NCI-H1092 treated with DMSO at 0.1 percent for 48 hours (cell line): ENCODE measurements around the gene TMEM132C.

Experiments
- DNase-seq: peaks from one replicate; lab custom pipeline; 2025; lab: John Stamatoyannopoulos, UW

The TMEM132C gene

DNA sequence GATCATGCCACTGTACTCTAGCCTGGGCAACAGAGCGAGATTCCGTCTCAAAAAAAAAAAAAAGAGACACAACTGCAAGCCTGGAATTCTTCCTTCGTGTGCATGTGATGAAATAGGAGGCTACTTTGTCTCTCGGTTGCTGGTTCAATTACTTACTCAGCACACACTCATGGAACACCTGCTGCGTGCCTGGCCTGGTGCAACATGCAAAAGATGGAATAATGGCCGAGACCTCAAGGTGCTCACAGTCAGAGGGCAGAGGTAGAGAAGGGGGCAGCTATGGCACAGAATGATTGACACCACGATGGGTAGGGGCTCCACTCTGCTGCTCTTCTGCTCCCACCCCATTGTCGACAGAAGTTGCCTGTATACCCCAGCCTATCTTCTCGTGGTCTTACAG is 444.5 kb downstream of the TMEM132C start:
- no peak for DNase-seq

DNA sequence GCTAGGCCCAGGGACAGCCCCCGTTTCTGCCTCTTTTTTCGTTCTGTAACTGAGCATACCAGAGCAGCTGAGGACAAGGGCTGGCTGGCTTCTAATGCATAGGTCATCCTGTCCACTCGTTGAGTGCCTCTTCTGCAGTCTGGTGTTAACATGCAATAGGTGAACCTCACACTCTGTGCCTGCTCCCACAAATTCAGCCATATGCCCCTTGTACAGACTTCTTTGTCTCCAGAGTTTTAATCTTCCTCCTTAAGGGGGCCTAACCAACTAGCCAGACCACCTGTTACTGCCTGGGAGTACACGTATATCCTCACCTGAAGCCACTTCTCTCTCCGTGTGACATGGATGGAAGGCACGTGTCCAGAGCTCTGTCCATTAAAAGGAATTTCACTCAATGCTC is 445.7 kb downstream of the TMEM132C start:
- DNase-seq: no peak

DNA sequence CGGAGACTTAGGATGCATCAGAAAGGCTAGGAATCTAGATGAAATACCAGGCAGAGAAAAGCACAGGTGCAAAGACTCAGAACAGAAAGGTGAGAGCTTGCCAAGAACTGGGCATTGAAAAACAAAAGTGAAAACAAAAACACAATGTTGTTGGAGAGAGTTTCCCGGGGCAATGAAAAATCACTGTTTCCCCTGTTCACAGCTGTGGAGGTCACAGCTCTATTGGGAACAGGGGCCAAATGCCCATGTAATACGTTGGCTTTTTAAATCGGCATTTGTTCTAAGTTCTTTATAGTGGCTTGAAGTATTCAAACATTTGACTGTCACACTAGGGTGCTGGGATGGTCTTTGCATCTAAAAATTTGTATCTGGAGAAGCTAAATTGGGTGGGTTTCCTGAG is 448.5 kb downstream of the TMEM132C start:
- no peak for DNase-seq

DNA sequence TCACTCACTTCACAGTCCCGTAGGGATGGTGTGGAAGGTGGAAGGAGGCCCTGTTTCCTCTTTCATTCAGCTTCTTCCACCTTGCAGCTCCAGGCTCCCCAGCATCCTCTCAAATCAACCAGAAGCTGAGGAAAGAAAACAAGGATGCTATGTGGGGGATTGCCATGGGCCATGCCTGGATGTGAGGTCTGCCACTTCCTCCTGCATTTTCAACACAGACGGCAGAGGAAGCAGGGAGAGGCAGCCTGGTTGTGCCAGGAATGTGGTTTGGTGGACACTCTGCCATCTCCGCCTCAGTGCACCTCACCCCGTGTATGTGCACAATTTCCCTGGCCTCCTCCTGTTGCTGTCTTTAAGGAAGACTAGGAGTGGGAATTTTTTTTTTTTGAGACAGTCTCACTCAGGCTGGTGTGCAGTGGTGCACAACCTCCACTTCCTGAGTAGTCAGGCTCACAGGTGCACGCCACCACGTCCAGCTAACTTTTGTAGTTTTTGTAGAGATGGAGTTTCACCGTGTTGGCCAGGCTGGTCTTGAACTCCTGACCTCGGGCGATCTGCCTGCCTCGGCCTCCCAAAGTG is 457.6 kb downstream of the TMEM132C start:
- no peak for DNase-seq

DNA sequence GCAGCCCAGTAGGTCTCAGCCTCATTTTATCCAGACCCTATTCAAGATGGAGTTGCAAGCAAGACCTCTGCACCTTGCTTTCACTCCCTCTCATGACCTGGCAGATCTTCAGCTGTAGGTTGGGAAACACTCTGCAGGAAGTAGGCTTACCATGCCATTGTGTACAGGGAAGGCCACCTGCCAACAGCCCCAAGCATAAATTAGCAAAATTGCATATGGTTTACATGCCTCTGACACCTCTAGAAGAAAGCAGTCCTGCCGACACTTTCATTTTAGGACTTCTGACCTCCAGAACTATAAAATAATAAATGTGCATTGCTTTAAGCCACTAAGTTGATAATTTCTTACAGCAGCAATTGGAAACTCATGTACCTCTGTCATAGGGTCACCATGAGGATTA is 459.9 kb downstream of the TMEM132C start:
- DNase-seq: no peak

DNA sequence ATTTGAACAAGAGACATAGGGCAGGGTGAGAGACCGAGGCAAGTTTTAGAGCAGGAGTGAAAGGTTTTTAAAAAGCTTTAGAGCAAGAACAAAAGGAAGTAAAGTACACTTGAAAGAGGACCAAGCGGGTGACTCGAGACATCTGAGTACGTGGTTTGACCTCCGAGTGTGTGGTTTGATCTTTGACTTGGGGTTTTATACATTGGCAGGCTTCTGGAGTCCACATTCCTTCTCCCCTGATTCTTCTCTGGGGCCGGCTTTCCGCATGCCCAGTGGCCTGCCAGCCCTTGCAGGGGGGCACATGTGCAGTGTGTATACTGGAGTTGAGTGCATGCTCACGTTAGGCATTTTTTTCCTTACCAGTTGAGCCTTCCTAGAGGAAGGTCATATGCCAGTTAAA is 460.5 kb downstream of the TMEM132C start:
- DNase-seq: no peak

DNA sequence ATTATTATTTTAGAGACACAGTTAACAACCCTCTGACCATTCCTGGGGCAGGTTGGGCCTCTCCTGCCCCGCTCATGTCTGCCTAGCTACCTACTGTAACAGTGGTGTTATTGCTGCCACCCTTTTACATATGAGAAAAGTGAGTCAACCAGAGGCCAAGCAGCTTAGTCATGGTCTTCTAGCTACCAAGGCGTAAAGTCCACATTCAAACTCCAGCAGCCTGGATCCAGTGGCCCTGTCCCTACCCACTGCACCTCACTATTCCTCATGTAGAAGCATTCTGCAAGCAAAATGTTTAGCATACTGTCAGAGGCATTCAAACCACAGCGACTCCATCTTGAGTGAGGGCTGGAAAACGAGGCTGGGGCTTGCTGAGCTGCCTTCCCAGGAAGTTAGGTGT is 461.0 kb downstream of the TMEM132C start:
- DNase-seq: no peak

DNA sequence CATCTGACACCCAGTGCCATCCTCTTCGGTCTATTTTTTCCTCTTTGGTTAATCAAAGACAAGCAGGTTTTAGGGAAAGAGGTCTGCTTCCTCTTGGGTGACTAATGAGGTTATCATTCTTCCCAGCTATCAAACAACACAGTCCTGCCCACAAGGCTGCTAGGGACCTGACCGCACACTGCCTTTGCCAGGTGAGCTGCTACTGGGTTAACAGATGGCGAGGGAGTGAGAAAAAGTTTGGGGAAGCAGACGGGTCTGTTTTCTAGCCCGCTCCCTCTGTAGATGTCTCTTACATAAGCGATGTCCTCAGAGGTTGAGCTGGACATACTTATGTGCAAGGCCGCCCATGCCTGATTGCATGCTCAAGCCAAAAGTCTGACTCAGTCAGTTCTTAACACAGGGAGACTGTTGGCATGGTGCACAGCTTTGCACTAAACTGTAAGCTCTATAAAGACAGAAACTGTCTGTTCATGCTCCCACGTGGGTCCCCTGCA is 462.7 kb downstream of the TMEM132C start:
- DNase-seq: no peak

DNA sequence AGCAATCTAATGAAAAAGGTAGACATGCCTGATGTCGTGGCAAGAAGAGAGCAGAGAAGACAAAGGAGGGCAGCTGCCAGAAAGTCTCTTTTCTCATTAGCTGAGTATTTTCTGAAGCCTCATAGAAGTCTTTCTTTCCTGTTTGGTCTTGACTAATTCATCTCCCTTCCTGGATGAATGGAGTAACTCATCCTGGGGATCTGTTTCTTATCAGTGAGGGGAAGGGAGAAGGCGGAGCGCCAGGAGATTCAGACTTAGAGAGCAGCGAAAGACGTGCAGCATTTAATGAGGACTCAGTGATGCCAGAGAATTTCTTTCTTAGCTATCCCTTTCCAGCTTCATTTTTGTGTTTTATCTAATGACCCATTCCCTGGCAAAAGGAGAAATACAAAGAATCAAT is 467.4 kb downstream of the TMEM132C start:
- no peak for DNase-seq

DNA sequence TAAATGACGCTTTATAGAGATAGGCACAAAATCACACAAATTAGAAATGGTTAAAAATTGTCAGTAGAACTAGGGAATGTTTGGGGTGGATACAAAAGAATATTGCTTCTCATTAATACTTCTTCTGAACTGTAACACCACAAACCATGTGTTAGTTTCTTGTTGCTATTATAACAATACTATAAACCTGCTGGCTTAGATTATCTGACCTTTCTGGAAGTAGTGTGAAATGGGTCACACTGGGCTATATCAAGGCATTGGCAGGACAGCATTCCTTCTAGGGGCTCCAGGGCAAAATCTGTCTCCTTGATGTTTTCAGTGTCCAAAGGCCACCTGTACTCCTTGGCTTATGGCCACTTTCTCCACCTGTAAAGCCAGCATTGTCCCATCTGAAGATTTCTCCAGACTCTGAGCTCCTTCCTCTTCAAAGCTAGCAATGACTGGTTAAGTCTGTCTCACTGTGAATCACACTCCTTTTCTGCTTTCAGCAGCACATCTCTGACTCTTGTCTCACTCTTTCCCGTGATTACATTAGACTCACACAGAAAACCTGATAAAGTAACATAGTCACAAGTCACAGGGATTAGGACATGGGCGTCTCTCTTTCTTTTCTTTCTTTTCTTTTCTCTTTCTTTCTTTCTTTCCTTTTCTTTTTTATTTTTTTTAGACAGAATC is 470.5 kb downstream of the TMEM132C start:
- no peak for DNase-seq

DNA sequence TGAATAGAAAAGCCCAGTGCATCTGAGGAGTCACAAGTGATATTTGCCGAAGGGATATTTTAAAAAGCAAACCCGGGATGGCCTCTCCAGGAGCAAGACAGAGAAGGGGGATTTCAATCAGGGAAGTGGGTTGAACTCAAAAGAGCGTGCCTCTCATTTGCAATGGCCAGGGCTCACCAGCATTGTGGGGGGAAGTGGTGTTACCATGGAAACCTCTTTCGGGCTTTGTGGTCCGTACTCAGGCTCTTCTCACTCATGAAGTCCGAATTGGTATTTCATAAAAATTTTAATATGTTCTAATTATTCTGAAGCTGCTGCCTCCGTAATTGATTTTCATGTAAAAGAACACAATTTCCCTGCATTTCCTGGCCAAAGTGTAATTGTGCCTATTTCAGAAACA is 476.9 kb downstream of the TMEM132C start:
- no peak for DNase-seq

DNA sequence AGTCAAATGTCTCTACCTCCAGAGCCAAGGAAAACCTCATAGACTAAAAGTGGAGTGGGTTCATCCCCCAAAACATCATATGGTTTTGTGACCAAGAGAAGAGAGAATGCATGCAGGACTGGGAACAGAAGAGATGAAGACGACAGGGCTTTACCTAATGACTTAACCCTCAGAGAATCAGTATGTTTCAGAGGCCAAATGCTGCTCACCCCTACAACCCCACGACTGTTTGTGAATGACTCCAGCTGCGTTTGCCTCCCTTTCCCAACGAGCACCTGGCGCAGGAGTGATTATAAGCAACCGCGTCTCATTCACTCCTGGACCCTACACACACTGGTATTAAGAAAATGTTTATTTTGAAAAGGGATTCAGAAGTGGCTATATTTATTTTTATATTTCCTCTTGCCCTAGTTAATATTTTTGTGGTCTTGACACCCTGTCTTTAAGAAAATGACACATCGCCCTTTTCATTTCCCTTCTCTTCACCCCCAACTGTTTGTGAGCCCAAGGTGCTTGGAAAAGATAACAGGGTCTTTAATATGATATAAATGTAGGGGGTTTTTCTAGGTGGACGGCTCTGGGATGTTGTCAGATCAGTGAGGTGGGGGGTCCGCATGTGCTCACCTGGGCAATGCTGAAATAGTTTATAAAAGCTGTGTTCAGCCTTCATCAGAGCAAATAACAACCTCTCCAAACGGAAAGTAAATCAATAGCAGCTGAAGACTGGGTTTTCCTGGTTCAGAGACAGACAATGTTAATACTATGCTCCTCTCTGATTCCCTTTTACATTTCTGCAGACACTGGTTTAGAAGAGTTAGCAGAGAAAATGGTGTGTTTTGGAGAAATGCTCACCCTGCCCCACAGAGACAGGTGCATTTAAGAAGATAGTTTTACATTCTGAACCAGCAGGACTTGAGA is 479.1 kb downstream of the TMEM132C start:
- peak; percentile 14 for DNase-seq

DNA sequence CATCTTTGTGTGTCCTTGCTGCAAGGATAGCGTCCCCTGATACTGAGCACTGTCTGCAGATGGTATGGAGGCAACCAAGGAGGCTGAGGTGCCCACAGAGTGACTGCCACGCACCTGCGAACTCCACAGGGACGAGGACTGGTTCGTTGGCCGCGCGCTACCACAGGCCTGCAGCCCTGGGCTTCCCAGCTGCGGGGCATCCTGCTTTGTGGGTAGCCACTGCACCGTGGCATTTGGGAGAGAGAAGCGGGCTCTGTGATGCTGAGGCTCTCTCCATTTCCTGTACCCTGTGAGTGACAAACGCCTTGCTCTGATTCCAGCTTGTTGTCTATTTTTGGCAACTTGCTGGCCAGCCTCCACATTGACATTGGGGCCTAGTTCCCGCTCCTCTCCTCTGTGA is 480.5 kb downstream of the TMEM132C start:
- DNase-seq: no peak

DNA sequence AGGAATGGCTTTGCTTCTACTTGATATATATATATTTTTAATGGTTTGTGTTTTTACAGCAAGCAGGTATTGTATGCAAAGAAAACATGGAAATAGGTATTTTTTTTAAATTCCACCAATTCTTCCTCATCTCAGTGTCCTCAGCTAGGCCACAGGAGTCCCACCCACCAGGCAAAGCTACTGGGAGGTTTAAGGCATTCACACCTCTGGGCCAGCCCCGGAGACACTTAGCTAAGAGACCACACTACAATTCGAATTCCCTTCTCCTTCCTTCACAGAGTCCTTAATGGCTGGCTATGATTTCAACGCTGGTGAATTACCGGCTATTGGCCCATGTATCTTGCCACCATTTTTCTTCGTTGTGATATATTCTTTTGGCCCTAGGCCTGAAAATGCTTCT is 485.4 kb downstream of the TMEM132C start:
- no peak for DNase-seq

DNA sequence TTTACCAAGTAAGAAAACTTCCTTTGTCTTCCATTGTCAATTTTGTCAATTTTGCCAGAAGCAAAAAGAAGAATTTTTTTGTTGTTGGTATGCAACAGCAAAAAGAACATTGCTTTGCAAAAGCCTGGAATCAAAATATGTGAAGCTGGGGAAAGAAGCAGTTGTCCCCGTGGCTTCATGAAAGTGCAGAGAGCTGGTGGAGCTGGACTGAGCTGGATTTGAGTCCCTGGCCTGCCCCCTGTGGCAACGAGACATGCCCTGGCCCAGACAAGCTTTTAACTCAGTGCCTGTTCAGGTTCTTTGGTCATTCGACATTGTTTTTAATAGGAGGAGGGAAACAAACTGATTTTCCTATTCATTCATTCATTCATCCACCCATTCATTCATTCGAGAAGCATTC is 486.5 kb downstream of the TMEM132C start:
- no peak for DNase-seq

DNA sequence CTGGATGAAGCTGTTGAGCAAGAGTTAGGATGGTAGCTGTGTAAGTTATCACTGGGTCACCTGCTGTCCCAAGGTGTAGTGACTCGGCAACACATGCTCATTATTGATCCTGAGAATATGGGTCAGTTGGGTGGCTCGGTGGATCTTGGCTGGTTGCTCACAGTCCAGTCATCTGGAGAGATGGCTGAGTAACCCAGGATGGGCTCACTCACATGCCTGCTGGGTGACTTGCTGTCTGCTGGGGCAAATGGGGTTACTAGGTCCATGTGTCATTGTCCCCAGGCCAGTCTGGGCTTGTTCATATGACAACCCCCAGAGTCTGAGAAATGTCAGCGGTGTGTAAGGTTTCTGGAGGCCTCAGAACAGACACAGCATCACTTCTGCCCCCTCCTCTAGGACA is 487.3 kb downstream of the TMEM132C start:
- no peak for DNase-seq

DNA sequence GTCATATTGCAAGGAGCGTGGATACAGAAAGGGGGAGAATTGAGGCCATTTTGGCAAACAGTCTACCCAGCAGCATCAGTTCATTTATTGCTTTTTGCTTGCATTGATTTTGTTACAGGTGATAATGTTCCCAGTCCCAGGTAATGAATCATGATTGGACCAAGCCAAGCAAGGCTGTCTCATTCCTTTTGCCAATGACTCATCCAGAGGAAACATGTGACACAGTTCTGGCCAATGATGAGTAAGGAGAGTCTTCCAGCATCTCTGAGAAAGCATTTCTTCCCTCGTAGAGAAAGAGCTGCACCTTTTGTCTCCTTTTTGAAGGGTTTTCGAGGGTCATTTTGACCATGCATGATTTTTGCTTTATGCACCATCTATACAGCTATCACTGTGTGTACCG is 488.6 kb downstream of the TMEM132C start:
- no peak for DNase-seq
